Lung (tissue), 12 donors: Measurements from ENCODE around the gene KCP. TPM values are rescaled to one million over a fixed set of nuclear protein-coding genes. Genes with fewer than 3 reads are reported as not detected.

Experiments used
- ATAC-seq: fragments of 200-7000 bp; cut with Tn5 transposase; one replicate; pipeline ENCODE4 v1.9.1; 2020; ENCODE audit warnings: moderate number of reproducible peaks; ENCODE audit not compliant: insufficient read depth, low FRiP score
- DNase-seq, 3 donors: peaks; one replicate each; pipeline ENCODE4 v3.0.0-alpha.2; 2013 to 2017
- H3K27ac ChIP-seq, 2 donors: one replicate each; pipeline ENCODE4 v1.5.1; 2013; ENCODE audit warnings: mild to moderate bottlenecking in 2 of 2, moderate library complexity in 2 of 2, control low read depth in 1 of 2, inconsistent platforms in 1 of 2, low read depth in 1 of 2, low read length in 1 of 2
- H3K27me3 ChIP-seq, 3 donors: one replicate each; pipeline ENCODE4 v1.5.1; 2013; ENCODE audit warnings: low read length in 2 of 3; ENCODE audit not compliant: control insufficient read depth in 3 of 3, insufficient read depth in 3 of 3
- H3K36me3 ChIP-seq, 4 donors: one replicate each; pipeline ENCODE4 v1.5.1; 2013; ENCODE audit warnings: low read length in 4 of 4, mild to moderate bottlenecking in 1 of 4, moderate library complexity in 1 of 4; ENCODE audit not compliant: control insufficient read depth in 4 of 4, insufficient read depth in 4 of 4
- H3K4me1 ChIP-seq, 5 donors: one replicate each; pipeline ENCODE4 v1.5.1; 2013; ENCODE audit warnings: low read length in 5 of 5, mild to moderate bottlenecking in 2 of 5, moderate library complexity in 1 of 5; ENCODE audit not compliant: control insufficient read depth in 5 of 5, insufficient read depth in 5 of 5
- H3K4me3 ChIP-seq: one replicate; pipeline ENCODE4 v1.5.1; 2013; ENCODE audit warnings: mild to moderate bottlenecking, control low read depth, moderate library complexity
- H3K9ac ChIP-seq, 2 donors: one replicate each; pipeline ENCODE4 v1.5.1; 2013; ENCODE audit warnings: low read length in 2 of 2, control low read depth in 1 of 2; ENCODE audit not compliant: insufficient read depth in 1 of 2
- H3K9me3 ChIP-seq, 4 donors: one replicate each; pipeline ENCODE4 v1.5.1; 2013; ENCODE audit warnings: low read length in 3 of 4, mild to moderate bottlenecking in 1 of 4, moderate library complexity in 1 of 4; ENCODE audit not compliant: control insufficient read depth in 4 of 4, insufficient read depth in 3 of 4
- CTCF ChIP-seq: IDR thresholded peaks from 2 replicates; pipeline ENCODE4 v1.5.1; 2012; ENCODE audit warnings: mild to moderate bottlenecking; ENCODE audit errors: control extremely low read depth, extremely low read depth
- WGBS, 2 donors: extraction: QIAGEN DNeasy Blood & Tissue Kit; methylation state at CpG; one replicate each; pipeline ENCODE4 v1.1.7; 2013; 5-methylcytosine and 5-hydroxymethylcytosine counted together
- polyA plus RNA-seq, 2 donors: library from polyadenylated mRNA; stranded (reverse); fragments of 200-250 nt; gene quantifications; one replicate each; pipeline ENCODE4 v1.2.1, GENCODE V29; 2013
- total RNA-seq, 2 donors: library from RNA; depleted of rRNA in 1 of 2; stranded (reverse); fragments of >200 nt in 1 of 2; gene quantifications; one replicate each; pipeline ENCODE4 v1.2.1, GENCODE V29; 2014 to 2021
- donor health status: control.
- donor health status: control.
- donor health status: Bipolar disorder and iron deficiency.
- donor health status: healthy.
- donor health status: DM: yes; HTN: yes; CAD: no.

The KCP gene
- total and polyA plus RNA-seq, 4 donors, result 0.22 to 3.9 (median 0.56) TPM

GRCh38 chr7:128867241-128867640 is 43.3 kb downstream of the KCP start:
- peaks cover 0 to 15% (median 11%) of the 10 kb centered on the region in 4 donors for H3K36me3 ChIP-seq
- 88 to 94% methylated on average over 4 of the region's 4 CpGs for WGBS, 2 donors

GRCh38 chr7:128865996-128866877 is 44.3 kb downstream of the KCP start:
- H3K4me3 ChIP-seq, result no peak overlapping the region
- 93 to 97% methylated on average over 27 of the region's 27 CpGs for WGBS, 2 donors
- H3K36me3 ChIP-seq, result peaks cover 0 to 15% (median 11%) of the 10 kb centered on the region in 4 donors
- no peaks in the 10 kb centered on the region for H3K9me3 ChIP-seq
- no peak overlapping the region for H3K9ac ChIP-seq
- no peak for TF ChIP-seq CTCF
- peaks cover 0 to 8% (median 5%) of the 10 kb centered on the region in 3 donors for H3K27me3 ChIP-seq
- no peak overlapping the region for H3K27ac ChIP-seq
- ATAC-seq (no peak), DNase-seq (no peak)
- peaks cover 0 to 28% (median 8%) of the 10 kb centered on the region in 5 donors for H3K4me1 ChIP-seq

More at GRCh38 chr7:128867241-128867640, 43.3 kb downstream of the KCP start:
- no peak overlapping the region for H3K9ac ChIP-seq
- no peak overlapping the region for H3K4me3 ChIP-seq
- H3K27ac ChIP-seq, result no peak overlapping the region
- H3K9me3 ChIP-seq, result no peaks in the 10 kb centered on the region
- H3K27me3 ChIP-seq, result peaks cover 0 to 8% (median 5%) of the 10 kb centered on the region in 3 donors
- DNase-seq (no peak), ATAC-seq (no peak)
- peaks cover 0 to 25% (median 5%) of the 10 kb centered on the region in 5 donors for H3K4me1 ChIP-seq
- no peak for TF ChIP-seq CTCF

- no peak for ATAC-seq
- H3K27ac ChIP-seq, result no peak overlapping the region
- no peak overlapping the region for H3K9ac ChIP-seq
- H3K4me1 ChIP-seq, result peaks cover 0 to 28% (median 8%) of the 10 kb centered on the region in 5 donors
- WGBS, 2 donors, result 96 to 97% methylated on average over 12 of the region's 12 CpGs
- peaks cover 0 to 15% (median 11%) of the 10 kb centered on the region in 4 donors for H3K36me3 ChIP-seq
- no peak for TF ChIP-seq CTCF
- H3K27me3 ChIP-seq, result peaks cover 0 to 8% (median 5%) of the 10 kb centered on the region in 3 donors
- no peaks in the 10 kb centered on the region for H3K9me3 ChIP-seq
- no peak for DNase-seq
- H3K4me3 ChIP-seq, result no peak overlapping the region
Measured at GRCh38 chr7:128865303-128865702, 45.2 kb downstream of the KCP start.
